GM12878 (cell line): ENCODE measurements around the gene TNIP2. TPM values are rescaled to one million over a fixed set of nuclear protein-coding genes. Genes with fewer than 3 reads are reported as not detected.

Source experiments
- EED ChIP-seq: sonication (generic); IDR thresholded peaks from 2 replicates; pipeline ENCODE4 v1.6.1; 2016; ENCODE audit warnings: antibody characterized with exemption, low read depth
- ELK1 ChIP-seq: IDR thresholded peaks from 2 replicates; pipeline ENCODE4 v1.6.1; 2012; ENCODE audit warnings: low read depth, low read length, improper control_type of control experiment
- PKNOX1 ChIP-seq: fragments of 450-650 bp; IDR thresholded peaks from 2 replicates; pipeline ENCODE4 v1.6.1; 2016; ENCODE audit warnings: mild to moderate bottlenecking
- SMAD1 ChIP-seq: fragments of 450-650 bp; IDR thresholded peaks from 2 replicates; pipeline ENCODE4 v1.6.1; 2018; ENCODE audit warnings: mild to moderate bottlenecking, low read depth; ENCODE audit not compliant: partially characterized antibody
- SP1 ChIP-seq: IDR thresholded peaks from one replicate; pipeline ENCODE4 v1.6.1; 2011; ENCODE audit warnings: low read depth, low read length
- polyA plus RNA-seq, 11 experiments: library from polyadenylated mRNA; depleted of rRNA in 4 of 11; unstranded in 6 of 11; stranded (reverse) in 5 of 11; fragments of >200 nt; fragmentation: Nextera tagmentation in 4 of 11; fragmentation: Illumina TruSeq in 1 of 11; extraction: Ambion mirVana in 4 of 11; extraction: Trizol in 1 of 11; gene quantifications; 1 replicate in 1 of 11; 2 replicates in 10 of 11; pipeline versions ENCODE4 v1.2.1 to v1.2.3, GENCODE V29; 2011 to 2016; ENCODE audit warnings: inconsistent platforms in 2 of 11, missing spikeins in 2 of 11, low read depth in 1 of 11
- total RNA-seq, 4 experiments: library from RNA; depleted of rRNA in 3 of 4; stranded (reverse); fragments of >200 nt in 3 of 4; fragmentation: Illumina TruSeq in 1 of 4; extraction: Trizol in 1 of 4; gene quantifications; 2 replicates each; pipeline versions ENCODE4 v1.2.1 to v1.2.3, GENCODE V29; 2013 to 2021
- TF ChIP-seq, protein P1 (sequence below): fragments of 450-650 bp; formaldehyde crosslinking; IDR thresholded peaks from 2 replicates; pipeline ENCODE4 v1.4.0; 2020; ENCODE audit warnings: mild to moderate bottlenecking, moderate library complexity

The TNIP2 gene
- total and polyA plus RNA-seq, 10 of the 15 experiments (the other 5 are each of a cell fraction or from before 2014, with no cell fraction given): 1.4 to 64.9 (median 45.5) TPM

- TF ChIP-seq PKNOX1: no peak
- TF ChIP-seq, protein P1, sequence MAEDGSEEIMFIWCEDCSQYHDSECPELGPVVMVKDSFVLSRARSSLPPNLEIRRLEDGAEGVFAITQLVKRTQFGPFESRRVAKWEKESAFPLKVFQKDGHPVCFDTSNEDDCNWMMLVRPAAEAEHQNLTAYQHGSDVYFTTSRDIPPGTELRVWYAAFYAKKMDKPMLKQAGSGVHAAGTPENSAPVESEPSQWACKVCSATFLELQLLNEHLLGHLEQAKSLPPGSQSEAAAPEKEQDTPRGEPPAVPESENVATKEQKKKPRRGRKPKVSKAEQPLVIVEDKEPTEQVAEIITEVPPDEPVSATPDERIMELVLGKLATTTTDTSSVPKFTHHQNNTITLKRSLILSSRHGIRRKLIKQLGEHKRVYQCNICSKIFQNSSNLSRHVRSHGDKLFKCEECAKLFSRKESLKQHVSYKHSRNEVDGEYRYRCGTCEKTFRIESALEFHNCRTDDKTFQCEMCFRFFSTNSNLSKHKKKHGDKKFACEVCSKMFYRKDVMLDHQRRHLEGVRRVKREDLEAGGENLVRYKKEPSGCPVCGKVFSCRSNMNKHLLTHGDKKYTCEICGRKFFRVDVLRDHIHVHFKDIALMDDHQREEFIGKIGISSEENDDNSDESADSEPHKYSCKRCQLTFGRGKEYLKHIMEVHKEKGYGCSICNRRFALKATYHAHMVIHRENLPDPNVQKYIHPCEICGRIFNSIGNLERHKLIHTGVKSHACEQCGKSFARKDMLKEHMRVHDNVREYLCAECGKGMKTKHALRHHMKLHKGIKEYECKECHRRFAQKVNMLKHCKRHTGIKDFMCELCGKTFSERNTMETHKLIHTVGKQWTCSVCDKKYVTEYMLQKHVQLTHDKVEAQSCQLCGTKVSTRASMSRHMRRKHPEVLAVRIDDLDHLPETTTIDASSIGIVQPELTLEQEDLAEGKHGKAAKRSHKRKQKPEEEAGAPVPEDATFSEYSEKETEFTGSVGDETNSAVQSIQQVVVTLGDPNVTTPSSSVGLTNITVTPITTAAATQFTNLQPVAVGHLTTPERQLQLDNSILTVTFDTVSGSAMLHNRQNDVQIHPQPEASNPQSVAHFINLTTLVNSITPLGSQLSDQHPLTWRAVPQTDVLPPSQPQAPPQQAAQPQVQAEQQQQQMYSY (CRISPR knock-in tag): no peak
- TF ChIP-seq SP1: no peak
- no peak for TF ChIP-seq ELK1
- no peak for TF ChIP-seq EED
- TF ChIP-seq SMAD1: no peak
Measured at GRCh38 chr4:2765832-2766526, 9.8 kb upstream of the TNIP2 start (continued).
